ENCODE data around the gene FEN1. TPM values are rescaled to one million over a fixed set of nuclear protein-coding genes. Genes with fewer than 3 reads are reported as not detected.
A peak's percentile ranks its signal among the peaks of the same experiment; 100 is the strongest.

FEN1 gene
- total RNA-seq, 1 experiment from 2014 or later = 86.1 TPM

- H3K9me3 Mint-ChIP-seq (ENCODE audit: unreplicated experiment) = no peaks in the 10 kb centered on the region
- no peaks in the 10 kb centered on the region for H3K27me3 Mint-ChIP-seq (ENCODE audit: insufficient read depth, unreplicated experiment)
- Histone ChIP-seq H3K4me1 (peaks cover 72% of the 10 kb centered on the region), H3K27me3 (replicated peaks; ENCODE audit: control insufficient read depth, insufficient read depth, low read length) (no peaks in the 10 kb centered on the region), H3K9me3 (no peaks in the 10 kb centered on the region), H3K4me3 (ENCODE audit: low read depth, low read length) (peak overlapping the region; percentile 18; the same call in 1 of the 2 replicates), H3K36me3 (ENCODE audit: control insufficient read depth, insufficient read depth, low read length) (no peaks in the 10 kb centered on the region; the same call in 1 of the 2 replicates)
- BruUV-seq (replicated peaks) = no TSS peak
- H3K36me3 Mint-ChIP-seq (ENCODE audit: insufficient read depth, unreplicated experiment) = peaks cover 42% of the 10 kb centered on the region
- peaks cover 37% of the 10 kb centered on the region for H3K4me1 Mint-ChIP-seq (ENCODE audit: low read depth, unreplicated experiment)
- CTCF ChIA-PET = interaction anchor here (2.3 to 6.0 kb wide), 2 partner anchors 8 to 14 kb away, joined by 6 to 55 read pairs; no protein-coding TSS in a partner anchor
- H3K4me3 Mint-ChIP-seq (ENCODE audit: unreplicated experiment) = peak overlapping the region; percentile 71
- no peak for DNase-seq
- POLR2A ChIA-PET = no interaction called here
- TF ChIP-seq, protein P1, sequence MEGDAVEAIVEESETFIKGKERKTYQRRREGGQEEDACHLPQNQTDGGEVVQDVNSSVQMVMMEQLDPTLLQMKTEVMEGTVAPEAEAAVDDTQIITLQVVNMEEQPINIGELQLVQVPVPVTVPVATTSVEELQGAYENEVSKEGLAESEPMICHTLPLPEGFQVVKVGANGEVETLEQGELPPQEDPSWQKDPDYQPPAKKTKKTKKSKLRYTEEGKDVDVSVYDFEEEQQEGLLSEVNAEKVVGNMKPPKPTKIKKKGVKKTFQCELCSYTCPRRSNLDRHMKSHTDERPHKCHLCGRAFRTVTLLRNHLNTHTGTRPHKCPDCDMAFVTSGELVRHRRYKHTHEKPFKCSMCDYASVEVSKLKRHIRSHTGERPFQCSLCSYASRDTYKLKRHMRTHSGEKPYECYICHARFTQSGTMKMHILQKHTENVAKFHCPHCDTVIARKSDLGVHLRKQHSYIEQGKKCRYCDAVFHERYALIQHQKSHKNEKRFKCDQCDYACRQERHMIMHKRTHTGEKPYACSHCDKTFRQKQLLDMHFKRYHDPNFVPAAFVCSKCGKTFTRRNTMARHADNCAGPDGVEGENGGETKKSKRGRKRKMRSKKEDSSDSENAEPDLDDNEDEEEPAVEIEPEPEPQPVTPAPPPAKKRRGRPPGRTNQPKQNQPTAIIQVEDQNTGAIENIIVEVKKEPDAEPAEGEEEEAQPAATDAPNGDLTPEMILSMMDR (IDR thresholded peaks at IDR 0.05; ENCODE audit: insufficient read depth in 1 of 2, low read depth in 1 of 2, low read length in 1 of 2, severe bottlenecking in 1 of 2, unreplicated experiment in 1 of 2) = no peak
- peak overlapping the region; percentile 94 for H3K27ac Mint-ChIP-seq (ENCODE audit: unreplicated experiment)
- intact Hi-C loops (cut with micrococcal nuclease; ENCODE audit: unreplicated experiment) = loop anchor here (1.0 kb wide), 1 partner anchor 13 kb away; no protein-coding TSS in a partner anchor
Measured at GRCh38 chr11:61756147-61756451, 36.6 kb upstream of the FEN1 start.

DNA sequence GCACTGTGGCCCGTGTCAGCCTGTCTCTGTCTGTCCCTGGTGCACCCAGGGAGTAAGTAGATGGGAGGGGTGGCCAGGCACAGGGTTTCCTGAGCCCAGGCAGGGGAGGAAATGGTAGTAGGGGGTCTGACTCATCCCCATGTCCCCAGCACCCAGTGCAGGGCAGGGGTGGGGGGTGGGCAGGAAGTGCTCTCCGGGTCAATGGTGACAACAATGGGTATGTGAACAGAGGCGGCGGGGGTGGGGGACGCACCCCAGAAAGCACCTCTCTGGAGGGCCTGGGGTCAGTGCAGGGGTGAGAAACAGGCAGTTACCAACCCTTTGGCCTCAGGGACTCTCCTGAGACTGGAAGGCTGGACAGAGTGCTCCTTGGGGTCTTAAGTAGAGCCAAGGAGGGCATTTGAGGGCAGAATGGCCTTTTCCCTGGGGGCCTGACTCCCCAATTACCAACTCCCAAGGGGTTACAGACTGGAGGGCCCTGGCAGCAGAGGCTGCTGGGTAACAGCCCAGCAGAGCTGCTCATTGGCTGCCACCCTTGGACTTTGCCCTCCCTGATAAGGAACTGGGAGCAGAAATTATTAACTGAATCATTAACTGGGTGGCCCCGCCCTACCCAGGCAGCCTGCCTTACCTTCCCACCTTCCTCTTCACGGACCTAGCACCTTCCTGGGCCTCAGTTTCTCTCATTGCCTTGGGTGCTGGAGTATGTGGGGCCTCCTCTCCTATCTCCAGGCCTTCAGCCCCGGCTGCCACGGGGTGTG is 36.1 kb upstream of the FEN1 start:
- Mint-ChIP-seq H3K27me3 (ENCODE audit: insufficient read depth, unreplicated experiment) (no peaks in the 10 kb centered on the region), H3K4me3 (ENCODE audit: unreplicated experiment) (peak overlapping the region; percentile 71), H3K36me3 (ENCODE audit: insufficient read depth, unreplicated experiment) (peaks cover 42% of the 10 kb centered on the region), H3K4me1 (ENCODE audit: low read depth, unreplicated experiment) (peaks cover 37% of the 10 kb centered on the region), H3K9me3 (ENCODE audit: unreplicated experiment) (no peaks in the 10 kb centered on the region), H3K27ac (ENCODE audit: unreplicated experiment) (peak overlapping the region; percentile 94)
- ChIA-PET CTCF (interaction anchor here (0.9 to 6.0 kb wide), 6 partner anchors 9 to 31 kb away, joined by 3 to 55 read pairs (median 8); no protein-coding TSS in a partner anchor), POLR2A (interaction anchor here (0.5 to 1.1 kb wide), 4 partner anchors 9 to 71 kb away, joined by 3 to 9 read pairs (median 4); partner anchors contain the start of gene FADS2)
- TF ChIP-seq, protein P1 (IDR thresholded peaks at IDR 0.05; ENCODE audit: insufficient read depth in 1 of 2, low read depth in 1 of 2, low read length in 1 of 2, severe bottlenecking in 1 of 2, unreplicated experiment in 1 of 2) = no peak
- TSS peak; percentile 71 for BruUV-seq (replicated peaks)
- intact Hi-C loops (cut with micrococcal nuclease; ENCODE audit: unreplicated experiment) = loop anchor here (1.0 kb wide), 2 partner anchors 13 to 36 kb away; partner anchors contain the start of genes FEN1 and TMEM258
- Histone ChIP-seq H3K4me1 (peaks cover 68% of the 10 kb centered on the region), H3K4me3 (ENCODE audit: low read depth, low read length) (peak overlapping the region; percentile 18; the same call in 1 of the 2 replicates), H3K27me3 (replicated peaks; ENCODE audit: control insufficient read depth, insufficient read depth, low read length) (no peaks in the 10 kb centered on the region), H3K9me3 (no peaks in the 10 kb centered on the region), H3K36me3 (ENCODE audit: control insufficient read depth, insufficient read depth, low read length) (no peaks in the 10 kb centered on the region; the same call in 1 of the 2 replicates)
- peak; percentile 88 to 93 for DNase-seq

GRCh38 chr11:61757213-61757862 is 35.4 kb upstream of the FEN1 start:
- BruUV-seq (replicated peaks) = no TSS peak
- Histone ChIP-seq H3K36me3 (ENCODE audit: control insufficient read depth, insufficient read depth, low read length) (no peaks in the 10 kb centered on the region; the same call in 1 of the 2 replicates), H3K9me3 (no peaks in the 10 kb centered on the region), H3K4me1 (peaks cover 69% of the 10 kb centered on the region), H3K4me3 (ENCODE audit: low read depth, low read length) (no peak overlapping the region), H3K27me3 (replicated peaks; ENCODE audit: control insufficient read depth, insufficient read depth, low read length) (no peaks in the 10 kb centered on the region)
- H3K27me3 Mint-ChIP-seq (ENCODE audit: insufficient read depth, unreplicated experiment) = no peaks in the 10 kb centered on the region
- H3K4me1 Mint-ChIP-seq (ENCODE audit: low read depth, unreplicated experiment) = peaks cover 37% of the 10 kb centered on the region
- DNase-seq = no peak
- CTCF ChIA-PET = interaction anchor here (0.6 to 6.0 kb wide), 7 partner anchors 10 to 34 kb away, joined by 3 to 55 read pairs (median 6); no protein-coding TSS in a partner anchor
- H3K27ac Mint-ChIP-seq (ENCODE audit: unreplicated experiment) = peak overlapping the region; percentile 94
- H3K9me3 Mint-ChIP-seq (ENCODE audit: unreplicated experiment) = no peaks in the 10 kb centered on the region
- intact Hi-C loops (cut with micrococcal nuclease; ENCODE audit: unreplicated experiment) = loop anchor here (1.0 kb wide), 1 partner anchor 35 kb away; the partner anchor contains the start of genes FEN1 and TMEM258
- POLR2A ChIA-PET = interaction anchor here (0.5 to 1.1 kb wide), 4 partner anchors 10 to 70 kb away, joined by 3 to 9 read pairs (median 4); partner anchors contain the start of gene FADS2
- TF ChIP-seq, protein P1 (IDR thresholded peaks at IDR 0.05; ENCODE audit: insufficient read depth in 1 of 2, low read depth in 1 of 2, low read length in 1 of 2, severe bottlenecking in 1 of 2, unreplicated experiment in 1 of 2) = no peak
- peaks cover 42% of the 10 kb centered on the region for H3K36me3 Mint-ChIP-seq (ENCODE audit: insufficient read depth, unreplicated experiment)
- H3K4me3 Mint-ChIP-seq (ENCODE audit: unreplicated experiment) = peak overlapping the region; percentile 71

Data from Caco-2 (cell line).